Effector memory CD4-positive, alpha-beta T cell (primary cell): ENCODE data around the gene FAAP20.

Experiments
- DNase-seq, 3 donors: peaks; one replicate each; pipeline ENCODE4 v3.0.0-alpha.2; 2020
- H3K27ac ChIP-seq: 2 replicates; pipeline ENCODE4 v1.7.0; 2013; ENCODE audit warnings: mild to moderate bottlenecking, low read length, moderate library complexity; ENCODE audit not compliant: insufficient read depth, poor library complexity, severe bottlenecking
- H3K27me3 ChIP-seq: replicated peaks from 2 replicates; pipeline ENCODE4 v1.7.0; 2013; ENCODE audit warnings: mild to moderate bottlenecking, low read length; ENCODE audit not compliant: insufficient read depth, control insufficient read depth, poor library complexity, severe bottlenecking
- H3K36me3 ChIP-seq: 2 replicates; pipeline ENCODE4 v1.7.0; 2013; ENCODE audit warnings: mild to moderate bottlenecking, low read length, moderate library complexity; ENCODE audit not compliant: control insufficient read depth, insufficient read depth
- H3K4me1 ChIP-seq: 2 replicates; pipeline ENCODE4 v1.7.0; 2013; ENCODE audit warnings: low read length, mild to moderate bottlenecking; ENCODE audit not compliant: control insufficient read depth, insufficient read depth, poor library complexity, severe bottlenecking
- H3K4me3 ChIP-seq: 2 replicates; pipeline ENCODE4 v1.7.0; 2013; ENCODE audit warnings: low read length, low read depth, mild to moderate bottlenecking; ENCODE audit not compliant: insufficient read depth, poor library complexity, severe bottlenecking
- H3K9me3 ChIP-seq: 2 replicates; pipeline ENCODE4 v1.7.0; 2013; ENCODE audit warnings: mild to moderate bottlenecking, low read length, moderate library complexity; ENCODE audit not compliant: control insufficient read depth

The FAAP20 gene

GRCh38 chr1:2185880-2186855, 8.4 kb downstream of the FAAP20 start:
- Histone ChIP-seq H3K36me3 (peaks cover 11% of the 10 kb centered on the region), H3K9me3 (no peaks in the 10 kb centered on the region), H3K27me3 (no peaks in the 10 kb centered on the region), H3K27ac (no peak overlapping the region), H3K4me3 (no peak overlapping the region), H3K4me1 (peaks cover 10% of the 10 kb centered on the region)
- DNase-seq, result no peak

GRCh38 chr1:2184934-2185333, 9.6 kb downstream of the FAAP20 start:
- no peak overlapping the region for H3K4me3 ChIP-seq
- no peak overlapping the region for H3K27ac ChIP-seq
- no peaks in the 10 kb centered on the region for H3K9me3 ChIP-seq
- peaks cover 3% of the 10 kb centered on the region for H3K4me1 ChIP-seq
- H3K36me3 ChIP-seq, result peaks cover 11% of the 10 kb centered on the region
- DNase-seq, result no peak
- H3K27me3 ChIP-seq, result no peaks in the 10 kb centered on the region

- Histone ChIP-seq H3K27ac (no peak overlapping the region), H3K9me3 (no peaks in the 10 kb centered on the region), H3K36me3 (peaks cover 11% of the 10 kb centered on the region), H3K4me1 (no peaks in the 10 kb centered on the region), H3K27me3 (no peaks in the 10 kb centered on the region), H3K4me3 (no peak overlapping the region)
- DNase-seq, result no peak
These were observed 10.0 kb downstream of the FAAP20 start for GRCh38 chr1:2184531-2184930.

GRCh38 chr1:2183937-2184334, 10.6 kb downstream of the FAAP20 start:
- Histone ChIP-seq H3K36me3 (peaks cover 14% of the 10 kb centered on the region), H3K4me1 (no peaks in the 10 kb centered on the region), H3K9me3 (no peaks in the 10 kb centered on the region), H3K4me3 (no peak overlapping the region), H3K27me3 (no peaks in the 10 kb centered on the region), H3K27ac (no peak overlapping the region)
- no peak for DNase-seq

- no peak overlapping the region for H3K27ac ChIP-seq
- no peaks in the 10 kb centered on the region for H3K27me3 ChIP-seq
- no peak overlapping the region for H3K4me3 ChIP-seq
- DNase-seq, result no peak
- no peaks in the 10 kb centered on the region for H3K9me3 ChIP-seq
- H3K4me1 ChIP-seq, result no peaks in the 10 kb centered on the region
- H3K36me3 ChIP-seq, result peaks cover 14% of the 10 kb centered on the region
These were observed 12.2 kb downstream of the FAAP20 start for GRCh38 chr1:2182376-2182775.

- Histone ChIP-seq H3K36me3 (peaks cover 14% of the 10 kb centered on the region), H3K27ac (no peak overlapping the region), H3K4me3 (no peak overlapping the region), H3K9me3 (no peaks in the 10 kb centered on the region), H3K4me1 (no peaks in the 10 kb centered on the region), H3K27me3 (no peaks in the 10 kb centered on the region)
- DNase-seq, result no peak
These were observed 12.8 kb downstream of the FAAP20 start for GRCh38 chr1:2181752-2182151.

DNA sequence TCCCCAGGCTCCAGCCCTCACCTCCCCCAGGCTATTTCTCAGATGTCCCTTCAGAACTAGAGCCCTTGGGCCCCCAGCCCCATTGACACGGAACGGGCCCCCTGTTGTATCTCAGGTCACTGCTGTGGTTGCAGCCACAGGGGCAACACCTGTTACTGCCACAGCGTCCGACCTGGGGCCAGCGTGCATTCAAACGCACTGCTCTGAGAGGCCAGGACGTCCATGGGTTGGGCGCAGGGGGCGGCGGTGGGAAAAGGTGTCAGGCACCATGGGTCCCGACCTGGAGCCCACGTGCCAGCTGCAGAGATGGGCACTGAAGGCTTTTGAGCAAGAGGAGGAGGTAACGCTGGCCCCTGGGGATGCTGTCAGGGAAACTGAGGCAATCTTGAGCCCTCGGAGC, 13.3 kb downstream of the FAAP20 start:
- H3K4me3 ChIP-seq, result no peak overlapping the region
- H3K36me3 ChIP-seq, result peaks cover 14% of the 10 kb centered on the region
- no peaks in the 10 kb centered on the region for H3K9me3 ChIP-seq
- no peaks in the 10 kb centered on the region for H3K4me1 ChIP-seq
- DNase-seq, result no peak
- no peak overlapping the region for H3K27ac ChIP-seq
- no peaks in the 10 kb centered on the region for H3K27me3 ChIP-seq

DNA sequence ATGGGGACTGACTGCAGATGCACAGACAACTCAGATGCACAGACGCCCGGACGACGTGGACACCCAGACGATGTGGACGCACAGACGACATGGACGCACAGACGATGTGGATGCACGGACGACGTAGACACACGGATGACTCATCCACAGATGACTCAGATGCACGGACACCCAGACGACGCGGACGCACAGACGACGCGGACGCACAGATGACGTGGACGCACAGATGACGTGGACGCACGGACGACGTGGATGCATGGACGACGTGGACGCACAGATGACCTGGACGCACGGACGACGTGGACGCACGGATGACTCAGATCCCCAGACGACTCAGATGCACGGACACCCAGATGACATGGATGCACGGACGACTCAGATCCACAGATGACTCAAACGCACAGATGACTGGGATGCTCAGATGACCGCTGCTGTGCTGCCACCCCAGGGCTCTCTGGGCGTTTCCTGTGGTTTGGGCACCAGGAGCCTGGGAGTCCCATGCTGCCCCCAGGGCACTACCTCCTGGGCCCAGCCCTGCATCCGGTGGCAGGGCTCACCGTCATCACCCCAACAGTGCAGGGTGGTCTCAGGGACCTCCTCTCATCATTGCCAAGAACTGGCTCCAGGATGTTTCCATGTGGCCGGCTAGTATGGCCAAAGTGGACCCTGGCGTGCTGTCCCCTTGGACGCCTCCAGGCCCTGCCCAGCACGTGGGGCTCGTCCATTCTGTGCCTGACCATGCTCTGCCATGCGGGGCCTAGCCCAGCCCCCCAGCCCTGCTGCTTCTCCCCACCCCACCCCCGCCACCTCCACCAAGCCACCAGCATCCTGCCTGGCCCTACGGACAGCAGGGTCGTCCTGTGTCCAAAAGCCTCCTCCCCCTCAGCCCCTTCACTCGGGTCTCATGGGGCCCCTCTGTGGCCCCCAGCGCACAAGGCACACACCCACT, 14.0 kb downstream of the FAAP20 start:
- H3K9me3 ChIP-seq, result no peaks in the 10 kb centered on the region
- no peak overlapping the region for H3K27ac ChIP-seq
- H3K4me1 ChIP-seq, result no peaks in the 10 kb centered on the region
- H3K27me3 ChIP-seq, result no peaks in the 10 kb centered on the region
- H3K4me3 ChIP-seq, result no peak overlapping the region
- no peak for DNase-seq
- peaks cover 18% of the 10 kb centered on the region for H3K36me3 ChIP-seq

DNA sequence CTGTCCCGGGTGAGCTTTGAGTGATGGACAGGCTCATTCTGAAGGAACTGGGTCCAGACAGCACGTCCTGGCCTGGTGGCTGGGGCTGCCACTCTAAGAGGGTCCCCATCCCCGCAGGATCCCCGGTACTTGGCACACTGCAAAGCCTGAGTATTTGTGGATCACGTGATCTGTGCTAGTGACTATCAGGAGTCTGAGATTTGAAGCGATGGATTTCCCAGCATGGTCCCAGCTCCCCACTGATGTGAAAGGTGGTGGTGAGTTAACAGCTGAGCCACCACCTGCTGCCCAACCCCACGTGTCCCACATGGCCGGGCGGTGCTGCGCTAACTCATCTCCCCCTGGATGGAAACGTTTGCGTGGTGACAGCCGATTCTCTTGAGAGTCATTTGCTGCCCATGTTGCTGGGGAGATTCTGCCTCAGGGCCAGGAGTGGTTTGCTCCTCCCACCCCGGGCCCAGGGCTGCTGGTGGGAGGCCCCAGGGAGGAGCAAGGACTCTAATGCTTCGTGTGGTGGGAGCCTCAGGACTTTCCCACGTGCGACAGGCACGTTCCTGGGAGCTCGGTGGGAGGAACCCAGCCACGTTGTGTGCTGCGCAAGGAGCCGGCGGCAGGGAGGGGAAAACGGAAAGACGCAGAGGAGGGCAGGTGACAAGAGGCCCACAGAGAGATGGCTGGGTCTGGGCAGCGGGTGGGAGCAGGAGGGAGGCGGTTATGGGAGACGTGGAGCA, 15.1 kb downstream of the FAAP20 start:
- Histone ChIP-seq H3K4me1 (peaks cover under 1% of the 10 kb centered on the region), H3K27ac (no peak overlapping the region), H3K9me3 (no peaks in the 10 kb centered on the region), H3K27me3 (no peaks in the 10 kb centered on the region), H3K36me3 (peaks cover 8% of the 10 kb centered on the region), H3K4me3 (no peak overlapping the region)
- DNase-seq, result no peak
